Stimulated activated CD8-positive, alpha-beta memory T cell treated with anti-CD3 and anti-CD28 coated beads, Interleukin-15, amount 100 ng/mL, for 24 hours (primary cell): ENCODE results near the gene CHCHD1.
"Not testable (repeated sequence)": the region's sequence is repeated elsewhere in the genome, so short reads cannot be mapped to it uniquely, and the experiment has no call there.

Experiments used
- DNase-seq: peaks from one replicate; pipeline ENCODE4 v3.0.0-alpha.2; 2020; ENCODE audit warnings: low read depth

The CHCHD1 gene

GRCh38 chr10:73793456-73793855 lies 11.6 kb downstream of the CHCHD1 start:
- no peak for DNase-seq

GRCh38 chr10:73795491-73795890 lies 13.6 kb downstream of the CHCHD1 start:
- not testable (repeated sequence) for DNase-seq

- not testable (repeated sequence) for DNase-seq
Measured at GRCh38 chr10:73796035-73796434, 14.2 kb downstream of the CHCHD1 start.

- DNase-seq, result no peak
Measured at GRCh38 chr10:73796766-73797165, 14.9 kb downstream of the CHCHD1 start.

- DNase-seq, result no peak
Measured at GRCh38 chr10:73797324-73798025, 15.6 kb downstream of the CHCHD1 start.

- no peak for DNase-seq
Measured at GRCh38 chr10:73798087-73798486, 16.2 kb downstream of the CHCHD1 start.

- DNase-seq, result no peak
Measured at GRCh38 chr10:73798927-73799560, 17.2 kb downstream of the CHCHD1 start.

GRCh38 chr10:73799899-73800559 lies 18.2 kb downstream of the CHCHD1 start:
- DNase-seq, result no peak

- DNase-seq, result no peak
Measured at GRCh38 chr10:73800560-73801252, 18.9 kb downstream of the CHCHD1 start.

- no peak for DNase-seq
Measured at GRCh38 chr10:73801253-73801590, 19.4 kb downstream of the CHCHD1 start.

- DNase-seq, result no peak
Measured at GRCh38 chr10:73802276-73802991, 20.6 kb downstream of the CHCHD1 start.

- no peak for DNase-seq
Measured at GRCh38 chr10:73803680-73804286, 21.9 kb downstream of the CHCHD1 start.

- DNase-seq, result no peak
Measured at GRCh38 chr10:73806176-73806950, 24.5 kb downstream of the CHCHD1 start.

- no peak for DNase-seq
Measured at GRCh38 chr10:73807471-73807870, 25.6 kb downstream of the CHCHD1 start.

GRCh38 chr10:73808021-73808815 lies 26.4 kb downstream of the CHCHD1 start:
- DNase-seq, result no peak

- DNase-seq, result no peak
Measured at GRCh38 chr10:73809061-73809818, 27.4 kb downstream of the CHCHD1 start.

- no peak for DNase-seq
Measured at GRCh38 chr10:73810358-73810734, 28.5 kb downstream of the CHCHD1 start.

- peak; percentile 23 for DNase-seq
Measured at GRCh38 chr10:73810735-73811465, 29.1 kb downstream of the CHCHD1 start.

GRCh38 chr10:73812657-73813056 lies 30.8 kb downstream of the CHCHD1 start:
- DNase-seq, result no peak
